Measurements from ENCODE around the gene CYBC1. TPM values are rescaled to one million over a fixed set of nuclear protein-coding genes. Genes with fewer than 3 reads are reported as not detected.

Gene CYBC1
- total RNA-seq, 1 donor from 2014 or later: 31.3 TPM

- FAIRE-seq (no peak), DNase-seq (ENCODE audit: low read depth) (no peak)
- TF ChIP-seq CTCF (IDR thresholded peaks at IDR 0.05; ENCODE audit: insufficient read depth, low read length, severe bottlenecking): no peak
- Histone ChIP-seq H3K36me3 (ENCODE audit: control insufficient read depth, insufficient read depth, low read length) (peaks cover 12% of the 10 kb centered on the region), H3K4me3 (ENCODE audit: low read depth, low read length) (no peak overlapping the region), H3K27me3 (ENCODE audit: control insufficient read depth, insufficient read depth, low read length) (no peaks in the 10 kb centered on the region)
Observed at GRCh38 chr17:82406131-82406671, 44.4 kb downstream of the CYBC1 start.

- Histone ChIP-seq H3K27me3 (ENCODE audit: control insufficient read depth, insufficient read depth, low read length) (no peaks in the 10 kb centered on the region), H3K4me3 (ENCODE audit: low read depth, low read length) (no peak overlapping the region), H3K36me3 (ENCODE audit: control insufficient read depth, insufficient read depth, low read length) (peaks cover 11% of the 10 kb centered on the region)
- DNase-seq (ENCODE audit: low read depth): no peak
- no peak for TF ChIP-seq CTCF (IDR thresholded peaks at IDR 0.05; ENCODE audit: insufficient read depth, low read length, severe bottlenecking)
- FAIRE-seq: no peak
Observed at GRCh38 chr17:82405051-82405450, 45.5 kb downstream of the CYBC1 start.

GRCh38 chr17:82403662-82404660, 46.6 kb downstream of the CYBC1 start:
- H3K4me3 ChIP-seq (ENCODE audit: low read depth, low read length): no peak overlapping the region
- no peaks in the 10 kb centered on the region for H3K27me3 ChIP-seq (ENCODE audit: control insufficient read depth, insufficient read depth, low read length)
- DNase-seq (ENCODE audit: low read depth): no peak
- no peak for TF ChIP-seq CTCF (IDR thresholded peaks at IDR 0.05; ENCODE audit: insufficient read depth, low read length, severe bottlenecking)
- no peak for FAIRE-seq
- peaks cover 11% of the 10 kb centered on the region for H3K36me3 ChIP-seq (ENCODE audit: control insufficient read depth, insufficient read depth, low read length)

GRCh38 chr17:82402865-82403264, 47.7 kb downstream of the CYBC1 start:
- FAIRE-seq (no peak), DNase-seq (ENCODE audit: low read depth) (no peak)
- TF ChIP-seq CTCF (IDR thresholded peaks at IDR 0.05; ENCODE audit: insufficient read depth, low read length, severe bottlenecking): no peak
- Histone ChIP-seq H3K36me3 (ENCODE audit: control insufficient read depth, insufficient read depth, low read length) (peaks cover 11% of the 10 kb centered on the region), H3K4me3 (ENCODE audit: low read depth, low read length) (no peak overlapping the region), H3K27me3 (ENCODE audit: control insufficient read depth, insufficient read depth, low read length) (no peaks in the 10 kb centered on the region)

GRCh38 chr17:82400830-82401229, 49.7 kb downstream of the CYBC1 start:
- FAIRE-seq (no peak), DNase-seq (ENCODE audit: low read depth) (no peak)
- Histone ChIP-seq H3K4me3 (ENCODE audit: low read depth, low read length) (no peak overlapping the region), H3K36me3 (ENCODE audit: control insufficient read depth, insufficient read depth, low read length) (peaks cover 9% of the 10 kb centered on the region), H3K27me3 (ENCODE audit: control insufficient read depth, insufficient read depth, low read length) (no peaks in the 10 kb centered on the region)
- no peak for TF ChIP-seq CTCF (IDR thresholded peaks at IDR 0.05; ENCODE audit: insufficient read depth, low read length, severe bottlenecking)

All from bronchial epithelial cell (primary cell).